Choroid plexus epithelial cell (primary cell): Measurements from ENCODE around the gene MUSK.
"Not testable (repeated sequence)": the region's sequence is repeated elsewhere in the genome, so short reads cannot be mapped to it uniquely, and the experiment has no call there.

Source experiments
- DNase-seq: peaks from one replicate; pipeline ENCODE4 v3.0.0-alpha.2; 2010; ENCODE audit warnings: low read depth
- H3K4me3 ChIP-seq: 2 replicates; pipeline ENCODE4 v1.5.1; 2011; ENCODE audit warnings: low read depth, mild to moderate bottlenecking, control low read depth, low read length, moderate library complexity
- CTCF ChIP-seq: conservative IDR thresholded peaks from 2 replicates; pipeline ENCODE4 v1.5.1; 2011; ENCODE audit warnings: low read depth, mild to moderate bottlenecking, control low read depth, inconsistent platforms, low read length, moderate library complexity

Gene MUSK

DNA sequence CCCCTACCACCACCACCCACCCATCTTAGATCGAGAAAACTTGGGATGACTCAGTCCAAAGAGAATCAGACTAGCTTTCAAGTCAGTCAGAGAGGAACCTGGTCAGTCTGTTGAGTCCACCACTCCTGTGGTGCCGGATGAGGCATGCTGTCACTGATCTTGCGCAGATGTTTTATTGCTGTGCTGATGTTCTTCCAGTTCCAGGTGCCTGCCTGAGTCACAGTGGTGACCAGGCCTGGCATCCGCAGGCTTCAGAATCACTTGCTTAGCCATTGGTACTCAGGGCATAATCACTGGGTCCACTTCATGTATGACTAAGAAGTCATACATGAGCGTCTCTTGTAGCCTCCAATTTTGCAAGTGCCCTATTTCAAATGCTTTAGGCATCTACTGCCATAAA, 114.1 kb downstream of the MUSK start:
- no peak for DNase-seq
- no peak for TF ChIP-seq CTCF
- H3K4me3 ChIP-seq: no peak overlapping the region

GRCh38 chr9:110784309-110784708, 115.7 kb downstream of the MUSK start:
- no peak overlapping the region for H3K4me3 ChIP-seq
- no peak for DNase-seq
- TF ChIP-seq CTCF: no peak

DNA sequence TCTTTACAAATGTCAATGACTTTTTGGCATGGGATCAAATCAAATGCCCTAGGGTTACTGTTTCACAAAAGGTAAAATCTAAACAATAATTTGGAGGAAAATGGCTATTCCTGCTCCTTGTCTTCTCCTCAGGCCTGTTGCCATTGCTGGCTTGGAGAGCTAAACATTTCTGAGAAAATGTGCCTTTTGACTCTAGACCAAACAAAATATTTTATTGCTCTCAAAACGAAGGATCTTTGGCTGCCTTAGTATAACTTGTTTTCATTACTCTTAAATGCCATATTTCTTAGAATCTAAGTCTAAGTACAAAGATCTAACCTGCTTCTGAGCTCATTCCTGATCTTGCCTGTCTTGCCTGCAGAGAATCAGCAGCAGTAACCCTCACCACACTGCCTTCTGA, 116.6 kb downstream of the MUSK start:
- no peak for DNase-seq

GRCh38 chr9:110788396-110788795, 119.8 kb downstream of the MUSK start:
- DNase-seq: not testable (repeated sequence)

More for the DNA sequence above, 116.6 kb downstream of the MUSK start:
- no peak for TF ChIP-seq CTCF
- H3K4me3 ChIP-seq: no peak overlapping the region

GRCh38 chr9:110788871-110789270, 120.3 kb downstream of the MUSK start:
- H3K4me3 ChIP-seq: no peak overlapping the region
- TF ChIP-seq CTCF: no peak
- no peak for DNase-seq

More at GRCh38 chr9:110788396-110788795, 119.8 kb downstream of the MUSK start:
- H3K4me3 ChIP-seq: not testable (repeated sequence)

GRCh38 chr9:110797611-110798010, 129.0 kb downstream of the MUSK start:
- DNase-seq: peak; percentile 58
- H3K4me3 ChIP-seq: no peak overlapping the region
- TF ChIP-seq CTCF: no peak

- no peak overlapping the region for H3K4me3 ChIP-seq
- no peak for DNase-seq
- no peak for TF ChIP-seq CTCF
Measured at GRCh38 chr9:110799396-110799795, 130.8 kb downstream of the MUSK start.

DNA sequence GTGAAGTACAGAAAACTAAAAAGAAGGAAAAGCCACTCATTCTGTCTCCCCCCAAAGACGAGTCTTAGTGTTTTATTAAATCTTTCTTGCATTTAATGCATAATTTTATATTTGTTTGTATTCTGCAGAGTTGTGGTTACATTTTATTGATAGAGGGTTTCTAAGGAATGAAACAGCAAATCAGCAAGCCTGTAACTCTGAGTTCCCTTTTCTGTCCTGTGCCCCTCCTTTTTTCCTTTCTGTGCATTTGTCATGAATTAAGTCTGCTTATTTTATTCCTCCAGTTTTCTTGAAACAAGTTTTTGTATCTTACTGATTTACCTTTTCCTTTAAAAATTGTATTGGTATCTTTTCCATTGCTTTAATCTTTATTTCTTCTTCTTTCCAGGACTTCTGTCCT, 132.8 kb downstream of the MUSK start:
- no peak overlapping the region for H3K4me3 ChIP-seq
- no peak for TF ChIP-seq CTCF
- DNase-seq: no peak
